ENCODE data around the gene JPH2. TPM values are rescaled to one million over a fixed set of nuclear protein-coding genes. Genes with fewer than 3 reads are reported as not detected.

Gene JPH2
- total and polyA plus RNA-seq, 2 experiments from 2014 or later = 0.16 to 1.1 TPM

- TF ChIP-seq ETS1 (IDR thresholded peaks at IDR 0.05) = no peak
- no peak for TF ChIP-seq ZNF114 (CRISPR knock-in tag; IDR thresholded peaks at IDR 0.05)
- no peak for TF ChIP-seq ZNF462 (CRISPR knock-in tag; IDR thresholded peaks at IDR 0.05)
- TF ChIP-seq JUNB (IDR thresholded peaks at IDR 0.05; ENCODE audit: unreplicated experiment) = no peak
- no peak for TF ChIP-seq REST (IDR thresholded peaks at IDR 0.05; ENCODE audit: unreplicated experiment)
- TF ChIP-seq EZH2phosphoT487 (IDR thresholded peaks at IDR 0.05; ENCODE audit: unreplicated experiment) = no peak
- no peak for TF ChIP-seq NANOG (IDR thresholded peaks at IDR 0.05; ENCODE audit: borderline replicate concordance)
- TF ChIP-seq CTCF (conservative IDR thresholded peaks at IDR 0.05; ENCODE audit: low read depth in 2 of 2) = no peak
- no peak for TF ChIP-seq EZH2 (IDR thresholded peaks at IDR 0.05; ENCODE audit: low read depth, unreplicated experiment)
- TF ChIP-seq POLR2AphosphoS5 (IDR thresholded peaks at IDR 0.05; ENCODE audit: low read depth) = no peak
- no peak for TF ChIP-seq ZNF331 (CRISPR knock-in tag; IDR thresholded peaks at IDR 0.05; ENCODE audit: low read depth)
- no peak for TF ChIP-seq CREB1 (CRISPR knock-in tag; IDR thresholded peaks at IDR 0.05; ENCODE audit: low read depth)
- no peak for TF ChIP-seq STAT1 (IDR thresholded peaks at IDR 0.05; ENCODE audit: unreplicated experiment)
- no peaks in the 10 kb centered on the region for H3K27me3 ChIP-seq (ENCODE audit: insufficient read depth)
- Mint-ChIP-seq H3K27me3 (ENCODE audit: insufficient read depth, low read depth, poor library complexity) (peaks cover 11% of the 10 kb centered on the region), H3K36me3 (ENCODE audit: low read depth) (no peaks in the 10 kb centered on the region; the same call in 2 of the 3 replicates), H3K4me1 (no peaks in the 10 kb centered on the region; the same call in 2 of the 3 replicates), H3K9me3 (no peaks in the 10 kb centered on the region), H3K27ac (no peak overlapping the region), H3K4me3 (no peak overlapping the region)
- DNase-seq (ENCODE audit: low spot score) = no peak
- no peaks in the 10 kb centered on the region for H3K9me2 ChIP-seq (ENCODE audit: insufficient read depth)
- no peak overlapping the region for H3K27ac ChIP-seq (ENCODE audit: low read depth)
- no peaks in the 10 kb centered on the region for H3F3A ChIP-seq (replicated peaks; ENCODE audit: low read depth)
- H3K4me3 ChIP-seq = no peak overlapping the region
- no peaks in the 10 kb centered on the region for H3K4me1 ChIP-seq (ENCODE audit: insufficient read depth)
- H4K20me1 ChIP-seq (replicated peaks; ENCODE audit: insufficient read depth) = no peaks in the 10 kb centered on the region
- no peaks in the 10 kb centered on the region for H3K79me2 ChIP-seq (replicated peaks; ENCODE audit: insufficient read depth)
- H2AFZ ChIP-seq = no peak overlapping the region; the same call in 1 of the 2 replicates
- no peak overlapping the region for H3K4me2 ChIP-seq
- no peaks in the 10 kb centered on the region for H3K36me3 ChIP-seq (ENCODE audit: insufficient read depth)
- no peak for ATAC-seq
Observed at GRCh38 chr20:44171775-44172571, 15.0 kb downstream of the JPH2 start.

Data from GM23338 (cell line).